A673 (cell line): ENCODE measurements around the gene KRTAP9-8. TPM values are rescaled to one million over a fixed set of nuclear protein-coding genes. Genes with fewer than 3 reads are reported as not detected.
A peak's percentile ranks its signal among the peaks of the same experiment; 100 is the strongest.

ENCODE experiments used
- BruUV-seq: library from RNA; stranded (reverse); fragments of 400-500 nt; replicated peaks from 2 replicates; lab custom pipeline; 2021; lab: Mats Ljungman, UMichigan
- CTCF ChIA-PET: fragments of 300-600 bp; sonication (Branson Sonifier 250); formaldehyde crosslinking; loops from one replicate; lab custom pipeline; 2022; ENCODE audit warnings: antibody characterized with exemption; lab: Charles Lee
- POLR2A ChIA-PET: fragments of 300-600 bp; sonication (Branson Sonifier 250); formaldehyde crosslinking; loops from one replicate; lab custom pipeline; 2022; ENCODE audit warnings: antibody characterized with exemption; ENCODE audit not compliant: low non-redundant PET; lab: Charles Lee
- DNase-seq: peaks from one replicate; pipeline ENCODE4 v3.0.0-alpha.2; 2015; ENCODE audit warnings: low spot score
- H3K27ac ChIP-seq: fragments of 200-600 bp; sonication (generic); 2 replicates; pipeline ENCODE4 v1.5.1; 2016; ENCODE audit warnings: mixed run types, low read depth, mild to moderate bottlenecking, mixed read lengths, antibody characterized with exemption, low read length; ENCODE audit not compliant: poor library complexity, severe bottlenecking
- H3K27me3 ChIP-seq: fragments of 200-600 bp; sonication (generic); replicated peaks from 2 replicates; pipeline ENCODE4 v1.6.1; 2017; ENCODE audit warnings: mixed run types, low read depth, mild to moderate bottlenecking, mixed read lengths, antibody characterized with exemption, low read length; ENCODE audit not compliant: insufficient read depth, poor library complexity
- H3K36me3 ChIP-seq: fragments of 200-600 bp; sonication (generic); 2 replicates; pipeline ENCODE4 v1.6.1; 2016; ENCODE audit warnings: mixed run types, mild to moderate bottlenecking, mixed read lengths, antibody characterized with exemption, low read length; ENCODE audit not compliant: insufficient read depth, poor library complexity, severe bottlenecking
- H3K4me1 ChIP-seq: fragments of 200-600 bp; sonication (generic); 2 replicates; pipeline ENCODE4 v1.6.1; 2017; ENCODE audit warnings: mixed run types, mild to moderate bottlenecking, mixed read lengths, antibody characterized with exemption, low read length; ENCODE audit not compliant: insufficient read depth, poor library complexity, severe bottlenecking
- H3K4me3 ChIP-seq: fragments of 200-600 bp; sonication (generic); 2 replicates; pipeline ENCODE4 v1.5.1; 2016; ENCODE audit warnings: low read depth, mixed run types, mild to moderate bottlenecking, mixed read lengths, low read length; ENCODE audit not compliant: poor library complexity, severe bottlenecking
- H3K9me3 ChIP-seq: fragments of 200-600 bp; sonication (generic); 2 replicates; pipeline ENCODE4 v1.6.1; 2016; ENCODE audit warnings: mixed run types, low read depth, mild to moderate bottlenecking, mixed read lengths, antibody characterized with exemption, low read length; ENCODE audit not compliant: poor library complexity, severe bottlenecking
- CTCF ChIP-seq: fragments of 300-800, 200-600 bp; sonication (generic); conservative IDR thresholded peaks from 2 replicates; pipeline ENCODE4 v1.5.1; 2017; ENCODE audit warnings: low read depth, mild to moderate bottlenecking, antibody characterized with exemption, low read length, moderate library complexity, mixed read lengths
- EZH2 ChIP-seq: fragments of 200-600 bp; sonication (generic); IDR thresholded peaks from 2 replicates; pipeline ENCODE4 v1.6.1; 2017; ENCODE audit warnings: borderline replicate concordance, low read depth, mild to moderate bottlenecking, mixed read lengths, antibody characterized with exemption, low read length; ENCODE audit not compliant: poor library complexity, severe bottlenecking
- intact Hi-C: fragments of 100-400 bp; cut with micrococcal nuclease; formaldehyde crosslinking; loops from one replicate; pipeline ENCODE4 v1.10.0; 2022; ENCODE audit not compliant: unreplicated experiment
- total RNA-seq: library from RNA; stranded (reverse); gene quantifications from 2 replicates; pipeline ENCODE4 v1.2.3, GENCODE V29; 2021

Gene KRTAP9-8
- total RNA-seq, 1 experiment from 2014 or later: not detected

- TF ChIP-seq EZH2 (no peak), CTCF (no peak)
- no peak overlapping the region for H3K4me3 ChIP-seq
- no TSS peak for BruUV-seq
- CTCF ChIA-PET: no interaction called here
- H3K36me3 ChIP-seq: no peaks in the 10 kb centered on the region
- H3K9me3 ChIP-seq: no peaks in the 10 kb centered on the region
- DNase-seq: peak; percentile 27
- H3K4me1 ChIP-seq: peaks cover 20% of the 10 kb centered on the region
- H3K27ac ChIP-seq: no peak overlapping the region
- intact Hi-C loops: no loop called here
- H3K27me3 ChIP-seq: no peaks in the 10 kb centered on the region
- POLR2A ChIA-PET: no interaction called here
Observed at GRCh38 chr17:41284546-41284945, 46.7 kb downstream of the KRTAP9-8 start.

- no peak for DNase-seq
- Histone ChIP-seq H3K36me3 (no peaks in the 10 kb centered on the region), H3K4me1 (peaks cover 20% of the 10 kb centered on the region), H3K4me3 (no peak overlapping the region), H3K27me3 (no peaks in the 10 kb centered on the region), H3K9me3 (no peaks in the 10 kb centered on the region), H3K27ac (no peak overlapping the region)
- TF ChIP-seq CTCF: no peak
- no peak for TF ChIP-seq EZH2
- intact Hi-C loops: no loop called here
- ChIA-PET POLR2A (interaction anchor here (0.7 kb wide), 1 partner anchor 141 kb away, joined by 6 read pairs; no protein-coding TSS in a partner anchor), CTCF (no interaction called here)
- no TSS peak for BruUV-seq
Observed at GRCh38 chr17:41287050-41287449, 49.3 kb downstream of the KRTAP9-8 start.

Other genes with a start within 250 kb of the KRTAP9-8 start
- not detected in 2 replicates for gene KRTAP3-3, start 243.8 kb upstream of the KRTAP9-8 start, total RNA-seq
- gene KRTAP3-2, start 238.1 kb upstream of the KRTAP9-8 start, total RNA-seq: not detected in 2 replicates
- not detected in 2 replicates for gene KRTAP3-1, start 228.9 kb upstream of the KRTAP9-8 start, total RNA-seq
- not detected in 2 replicates for gene KRTAP1-5, start 210.8 kb upstream of the KRTAP9-8 start, total RNA-seq
- gene KRTAP1-4, start 207.8 kb upstream of the KRTAP9-8 start, total RNA-seq: not detected in 2 replicates
- not detected in 2 replicates for gene KRTAP1-3, start 203.1 kb upstream of the KRTAP9-8 start, total RNA-seq
- gene KRTAP1-1, start 196.5 kb upstream of the KRTAP9-8 start, total RNA-seq: not detected in 2 replicates
- gene KRTAP2-1, start 190.7 kb upstream of the KRTAP9-8 start, total RNA-seq: not detected in 2 replicates
- not detected in 2 replicates for gene KRTAP2-2, start 182.8 kb upstream of the KRTAP9-8 start, total RNA-seq
- gene KRTAP2-3, start 177.9 kb upstream of the KRTAP9-8 start, total RNA-seq: not detected in 2 replicates
- not detected in 2 replicates for gene KRTAP2-4, start 172.1 kb upstream of the KRTAP9-8 start, total RNA-seq
- gene KRTAP4-7, start 153.8 kb upstream of the KRTAP9-8 start, total RNA-seq: not detected in 2 replicates
- not detected in 2 replicates for gene KRTAP4-8, start 139.9 kb upstream of the KRTAP9-8 start, total RNA-seq
- gene KRTAP4-16, start 135.8 kb upstream of the KRTAP9-8 start, total RNA-seq: not detected in 2 replicates
- gene KRTAP4-9, start 132.6 kb upstream of the KRTAP9-8 start, total RNA-seq: 1.0 and 1.2 TPM in 2 replicates
- gene KRTAP4-11, start 119.6 kb upstream of the KRTAP9-8 start, total RNA-seq: not detected in 2 replicates
- gene KRTAP4-12, start 113.8 kb upstream of the KRTAP9-8 start, total RNA-seq: not detected in 2 replicates
- gene KRTAP4-6, start 97.5 kb upstream of the KRTAP9-8 start, total RNA-seq: not detected in 2 replicates
- gene KRTAP4-5, start 88.2 kb upstream of the KRTAP9-8 start, total RNA-seq: not detected in 2 replicates
- gene KRTAP4-4, start 77.3 kb upstream of the KRTAP9-8 start, total RNA-seq: not detected in 2 replicates
- not detected in 2 replicates for gene KRTAP4-3, start 69.8 kb upstream of the KRTAP9-8 start, total RNA-seq
- not detected in 2 replicates for gene KRTAP4-2, start 59.8 kb upstream of the KRTAP9-8 start, total RNA-seq
- not detected in 2 replicates for gene KRTAP4-1, start 53.1 kb upstream of the KRTAP9-8 start, total RNA-seq
- gene KRTAP9-1, start 48.1 kb upstream of the KRTAP9-8 start, total RNA-seq: not detected in 2 replicates
- not detected in 2 replicates for gene KRTAP9-2, start 11.4 kb upstream of the KRTAP9-8 start, total RNA-seq
- not detected in 2 replicates for gene KRTAP9-3, start 5.5 kb upstream of the KRTAP9-8 start, total RNA-seq
- gene KRTAP9-4, start 11.7 kb downstream of the KRTAP9-8 start, total RNA-seq: not detected in 2 replicates
- not detected in 2 replicates for gene KRTAP9-9, start 17.4 kb downstream of the KRTAP9-8 start, total RNA-seq
- gene KRTAP9-6, start 27.4 kb downstream of the KRTAP9-8 start, total RNA-seq: not detected in 2 replicates
- gene KRTAP9-7, start 37.7 kb downstream of the KRTAP9-8 start, total RNA-seq: not detected in 2 replicates
- not detected in 2 replicates for gene KRTAP29-1, start 64.9 kb downstream of the KRTAP9-8 start, total RNA-seq
- gene KRTAP16-1, start 71.3 kb downstream of the KRTAP9-8 start, total RNA-seq: not detected in 2 replicates
- not detected in 2 replicates for gene KRTAP17-1, start 77.7 kb downstream of the KRTAP9-8 start, total RNA-seq
- not detected in 2 replicates for gene KRT33A, start 112.8 kb downstream of the KRTAP9-8 start, total RNA-seq
- not detected in 2 replicates for gene KRT33B, start 131.8 kb downstream of the KRTAP9-8 start, total RNA-seq
- not detected in 2 replicates for gene KRT34, start 144.3 kb downstream of the KRTAP9-8 start, total RNA-seq
- gene KRT31, start 159.6 kb downstream of the KRTAP9-8 start, total RNA-seq: not detected in 2 replicates
- not detected in 2 replicates for gene KRT37, start 186.6 kb downstream of the KRTAP9-8 start, total RNA-seq
- gene KRT38, start 203.0 kb downstream of the KRTAP9-8 start, total RNA-seq: not detected in 2 replicates
- gene KRT32, start 229.4 kb downstream of the KRTAP9-8 start, total RNA-seq: not detected in 2 replicates
- not detected in 2 replicates for gene KRT35, start 243.2 kb downstream of the KRTAP9-8 start, total RNA-seq